HL-60 (cell line): ENCODE measurements around the gene FAM83G.

Source experiments
- DNase-seq, 2 experiments: peaks; one replicate each; pipeline ENCODE4 v3.0.0-alpha.2; 2010 to 2020; ENCODE audit warnings: low read depth in 1 of 2, low spot score in 1 of 2
- H3K27ac ChIP-seq: fragments of 250-450 bp; sonication (Bioruptor Pico); replicated peaks from 2 replicates; pipeline ENCODE4 v1.5.1; 2020; ENCODE audit warnings: mild to moderate bottlenecking, moderate library complexity
- H3K27me3 ChIP-seq: fragments of 250-450 bp; sonication (Bioruptor Pico); 2 replicates; pipeline ENCODE4 v1.5.1; 2021; ENCODE audit warnings: mild to moderate bottlenecking, moderate library complexity; ENCODE audit not compliant: insufficient read depth, poor library complexity, severe bottlenecking
- H3K4me3 ChIP-seq: replicated peaks from 2 replicates; pipeline ENCODE4 v1.5.1; 2011; ENCODE audit warnings: mild to moderate bottlenecking, control low read depth, low read length; ENCODE audit not compliant: insufficient read depth
- CTCF ChIP-seq: IDR thresholded peaks from one replicate; pipeline ENCODE4 v1.5.1; 2011; ENCODE audit warnings: low read length, control low read depth, inconsistent platforms; ENCODE audit not compliant: insufficient read depth
- GABPA ChIP-seq: IDR thresholded peaks from 2 replicates; pipeline ENCODE4 v1.6.1; 2012; ENCODE audit warnings: low read depth
- POLR2AphosphoS5 ChIP-seq: IDR thresholded peaks from 2 replicates; pipeline ENCODE4 v1.6.1; 2012; ENCODE audit warnings: low read depth
- REST ChIP-seq: IDR thresholded peaks from 2 replicates; pipeline ENCODE4 v1.6.1; 2012; ENCODE audit warnings: low read depth; ENCODE audit not compliant: insufficient replicate concordance
- SPI1 ChIP-seq: IDR thresholded peaks from 2 replicates; pipeline ENCODE4 v1.6.1; 2012; ENCODE audit warnings: low read depth, mild to moderate bottlenecking, borderline replicate concordance

Gene FAM83G

DNA sequence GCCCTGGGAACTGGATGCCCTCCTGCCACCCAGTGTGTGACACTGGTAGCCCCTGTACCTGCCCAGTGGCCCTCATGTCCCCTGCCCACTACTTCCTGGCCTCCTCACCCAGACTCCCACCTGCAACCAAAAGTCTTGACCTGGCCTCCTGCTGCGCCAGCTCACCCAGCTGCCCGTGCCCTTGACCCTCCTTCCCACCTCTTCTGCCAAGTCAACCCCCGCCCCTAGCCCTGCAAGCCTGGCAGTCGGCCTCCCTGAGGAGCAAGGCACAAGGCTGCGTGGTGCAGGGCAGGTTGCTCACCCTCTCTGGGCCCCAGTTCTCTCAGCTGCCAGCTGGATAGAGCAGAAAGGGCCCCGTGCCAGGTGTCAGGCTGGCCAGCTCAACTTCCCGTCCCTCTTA lies 12.3 kb upstream of the FAM83G start:
- Histone ChIP-seq H3K27me3 (no peaks in the 10 kb centered on the region), H3K27ac (no peak overlapping the region), H3K4me3 (no peak overlapping the region)
- no peak for TF ChIP-seq POLR2AphosphoS5
- no peak for TF ChIP-seq REST
- TF ChIP-seq SPI1 = no peak
- TF ChIP-seq CTCF = no peak
- no peak for TF ChIP-seq GABPA
- DNase-seq = no peak

DNA sequence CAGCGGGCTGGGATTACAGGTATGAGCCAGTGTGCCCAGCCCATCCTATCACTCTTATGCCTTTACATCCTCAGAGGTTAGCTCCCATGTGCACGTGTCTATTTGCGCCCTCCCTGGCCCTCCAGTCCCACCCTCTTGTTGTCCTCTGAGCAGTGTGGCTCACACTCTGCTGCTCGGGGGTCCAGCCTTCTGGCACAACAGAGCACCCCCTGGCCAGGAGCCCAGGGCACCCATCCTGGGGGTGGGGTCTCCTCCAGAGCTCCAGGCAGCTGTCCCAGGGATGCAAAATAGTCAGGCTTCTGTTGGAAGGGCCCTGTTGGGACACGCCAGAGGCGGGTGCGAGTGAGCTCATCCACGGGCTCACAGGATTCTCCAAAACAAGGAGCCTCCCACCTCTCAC lies 11.7 kb upstream of the FAM83G start:
- H3K27ac ChIP-seq = no peak overlapping the region
- H3K4me3 ChIP-seq = no peak overlapping the region
- no peaks in the 10 kb centered on the region for H3K27me3 ChIP-seq
- no peak for DNase-seq
- TF ChIP-seq CTCF (no peak), GABPA (no peak), SPI1 (no peak), REST (no peak), POLR2AphosphoS5 (no peak)

DNA sequence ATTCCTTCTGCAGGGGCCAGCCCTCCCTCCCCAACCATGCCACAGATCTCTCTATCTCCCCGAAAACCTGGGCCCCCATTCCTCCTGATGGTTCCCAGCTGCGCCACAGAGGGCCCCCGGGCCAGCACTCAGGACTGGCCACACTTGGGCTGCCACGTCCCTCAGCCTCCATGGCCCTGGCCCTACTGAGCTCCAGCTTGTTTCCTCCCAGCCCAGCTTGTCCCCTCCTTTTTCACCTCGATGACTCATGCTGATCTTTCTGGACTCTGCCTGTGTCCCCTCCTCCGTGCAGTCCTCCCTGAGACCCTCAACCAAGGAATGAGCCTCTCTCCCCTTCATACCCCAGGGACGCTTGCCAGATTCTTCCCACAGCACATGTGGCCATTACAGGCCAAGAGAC lies 10.9 kb upstream of the FAM83G start:
- DNase-seq = no peak
- H3K4me3 ChIP-seq = no peak overlapping the region
- no peaks in the 10 kb centered on the region for H3K27me3 ChIP-seq
- no peak overlapping the region for H3K27ac ChIP-seq
- TF ChIP-seq GABPA (no peak), SPI1 (no peak), REST (no peak), POLR2AphosphoS5 (no peak), CTCF (no peak)
